H9 (cell line): ENCODE measurements around the gene TAT. TPM values are rescaled to one million over a fixed set of nuclear protein-coding genes. Genes with fewer than 3 reads are reported as not detected.
"Not testable (repeated sequence)": the region's sequence is repeated elsewhere in the genome, so short reads cannot be mapped to it uniquely, and the experiment has no call there.

ENCODE experiments used
- DNase-seq: peaks from one replicate; pipeline ENCODE4 v3.0.0-alpha.2; 2017
- H2AFZ ChIP-seq: one replicate; pipeline ENCODE4 v1.6.1; 2013; ENCODE audit warnings: mild to moderate bottlenecking, low read length, control low read depth, moderate library complexity
- H2AK5ac ChIP-seq: 2 replicates; pipeline ENCODE4 v1.6.1; 2013; ENCODE audit warnings: low read length, control low read depth, mixed read lengths; ENCODE audit not compliant: insufficient read length
- H2BK120ac ChIP-seq: one replicate; pipeline ENCODE4 v1.6.1; 2013; ENCODE audit warnings: low read depth, mild to moderate bottlenecking, low read length, control low read depth, inconsistent platforms; ENCODE audit not compliant: poor library complexity, severe bottlenecking
- H2BK12ac ChIP-seq: 2 replicates; pipeline ENCODE4 v1.6.1; 2013; ENCODE audit warnings: low read length, control low read depth, mixed read lengths, low read depth; ENCODE audit not compliant: insufficient read length
- H2BK15ac ChIP-seq: 2 replicates; pipeline ENCODE4 v1.6.1; 2013; ENCODE audit warnings: low read depth, low read length, control low read depth
- H2BK20ac ChIP-seq: one replicate; pipeline ENCODE4 v1.6.1; 2013; ENCODE audit warnings: low read depth, mild to moderate bottlenecking, low read length, control low read depth, inconsistent platforms; ENCODE audit not compliant: poor library complexity, severe bottlenecking
- H2BK5ac ChIP-seq: 2 replicates; pipeline ENCODE4 v1.6.1; 2013; ENCODE audit warnings: low read length, control low read depth, mixed read lengths; ENCODE audit not compliant: insufficient read length
- H3K14ac ChIP-seq: 2 replicates; pipeline ENCODE4 v1.6.1; 2013; ENCODE audit warnings: low read length, control low read depth; ENCODE audit not compliant: insufficient read depth
- H3K18ac ChIP-seq: 2 replicates; pipeline ENCODE4 v1.6.1; 2013; ENCODE audit warnings: low read depth, mild to moderate bottlenecking, mixed read lengths, low read length, control low read depth; ENCODE audit not compliant: insufficient read length
- H3K23ac ChIP-seq: 2 replicates; pipeline ENCODE4 v1.6.1; 2013; ENCODE audit warnings: low read length, control low read depth, mixed read lengths, low read depth; ENCODE audit not compliant: insufficient read length
- H3K23me2 ChIP-seq: 2 replicates; pipeline ENCODE4 v1.6.1; 2013; ENCODE audit warnings: low read depth, mild to moderate bottlenecking, mixed read lengths, low read length, control low read depth; ENCODE audit not compliant: insufficient read length, poor library complexity, severe bottlenecking
- H3K27ac ChIP-seq: 2 replicates; pipeline ENCODE4 v1.5.1; 2013; ENCODE audit warnings: low read length, control low read depth, mixed read lengths, low read depth; ENCODE audit not compliant: insufficient read length
- H3K27me3 ChIP-seq: 2 replicates; pipeline ENCODE4 v1.6.1; 2013; ENCODE audit warnings: low read length, control low read depth, inconsistent platforms; ENCODE audit not compliant: insufficient read depth
- H3K4ac ChIP-seq: 2 replicates; pipeline ENCODE4 v1.6.1; 2013; ENCODE audit warnings: low read depth, mild to moderate bottlenecking, control low read depth, inconsistent platforms, low read length, moderate library complexity
- H3K4me1 ChIP-seq: 2 replicates; pipeline ENCODE4 v1.6.1; 2013; ENCODE audit warnings: low read length, control low read depth, inconsistent platforms; ENCODE audit not compliant: insufficient read depth
- H3K4me2 ChIP-seq: 2 replicates; pipeline ENCODE4 v1.6.1; 2013; ENCODE audit warnings: low read length, control low read depth, mixed read lengths; ENCODE audit not compliant: insufficient read length, insufficient read depth
- H3K56ac ChIP-seq: 2 replicates; pipeline ENCODE4 v1.6.1; 2013; ENCODE audit warnings: low read depth, mild to moderate bottlenecking, mixed read lengths, low read length, control low read depth; ENCODE audit not compliant: insufficient read length
- H3K79me1 ChIP-seq: 2 replicates; pipeline ENCODE4 v1.6.1; 2013; ENCODE audit warnings: low read depth, mild to moderate bottlenecking, moderate library complexity, low read length, control low read depth, inconsistent platforms; ENCODE audit not compliant: insufficient read depth, poor library complexity, severe bottlenecking
- H3K79me2 ChIP-seq: 2 replicates; pipeline ENCODE4 v1.6.1; 2013; ENCODE audit warnings: low read length, control low read depth, inconsistent platforms; ENCODE audit not compliant: insufficient read depth
- H3K9ac ChIP-seq: 2 replicates; pipeline ENCODE4 v1.6.1; 2013; ENCODE audit warnings: low read length, control low read depth, mixed read lengths; ENCODE audit not compliant: insufficient read length; ENCODE audit errors: extremely low read depth
- H3K9me3 ChIP-seq: one replicate; pipeline ENCODE4 v1.6.1; 2013; ENCODE audit warnings: low read depth, low read length, inconsistent platforms; ENCODE audit not compliant: control insufficient read depth
- H3T11ph ChIP-seq: one replicate; pipeline ENCODE4 v1.6.1; 2013; ENCODE audit warnings: mild to moderate bottlenecking, low read length, control low read depth, inconsistent platforms
- H4K20me1 ChIP-seq: one replicate; pipeline ENCODE4 v1.6.1; 2013; ENCODE audit not compliant: control insufficient read depth, insufficient read length, insufficient read depth
- H4K5ac ChIP-seq: 2 replicates; pipeline ENCODE4 v1.6.1; 2013; ENCODE audit warnings: low read depth, mild to moderate bottlenecking, mixed read lengths, low read length, control low read depth; ENCODE audit not compliant: insufficient read length
- H4K8ac ChIP-seq: replicated peaks from 2 replicates; pipeline ENCODE4 v1.6.1; 2013; ENCODE audit warnings: low read length, control low read depth, mixed read lengths, low read depth; ENCODE audit not compliant: insufficient read length
- H4K91ac ChIP-seq: 2 replicates; pipeline ENCODE4 v1.6.1; 2013; ENCODE audit warnings: low read depth, mild to moderate bottlenecking, moderate library complexity, mixed read lengths, low read length, control low read depth; ENCODE audit not compliant: insufficient read length
- H3K27ac Mint-ChIP-seq, 3 experiments: 2 replicates in 2 of 3; 3 replicates in 1 of 3; pipeline ENCODE4 v1.8.0; 2020 to 2021; ENCODE audit warnings: mixed read lengths in 3 of 3, mild to moderate bottlenecking in 1 of 3, moderate library complexity in 1 of 3
- H3K27me3 Mint-ChIP-seq: 2 replicates; pipeline ENCODE4 v1.8.0; 2021; ENCODE audit warnings: low read depth, mild to moderate bottlenecking, moderate library complexity, mixed read lengths
- H3K36me3 Mint-ChIP-seq, 3 experiments: 2 replicates in 2 of 3; 3 replicates in 1 of 3; pipeline ENCODE4 v1.8.0; 2020 to 2021; ENCODE audit warnings: low read depth in 3 of 3, mixed read lengths in 3 of 3; ENCODE audit not compliant: insufficient read depth in 1 of 3
- H3K4me1 Mint-ChIP-seq, 2 experiments: 2 replicates each; pipeline ENCODE4 v1.8.0; 2020; ENCODE audit warnings: mixed read lengths in 2 of 2
- H3K4me3 Mint-ChIP-seq, 2 experiments: 2 replicates in 1 of 2; 3 replicates in 1 of 2; pipeline ENCODE4 v1.8.0; 2020 to 2021; ENCODE audit warnings: mild to moderate bottlenecking in 2 of 2, mixed read lengths in 2 of 2, moderate library complexity in 1 of 2
- H3K9me3 Mint-ChIP-seq, 2 experiments: 2 replicates in 1 of 2; 3 replicates in 1 of 2; pipeline ENCODE4 v1.8.0; 2020; ENCODE audit warnings: mild to moderate bottlenecking in 2 of 2, mixed read lengths in 2 of 2, moderate library complexity in 1 of 2
- WGBS: extraction: QIAGEN DNeasy Blood & Tissue Kit; methylation state at CpG from one replicate; pipeline ENCODE4 v1.1.7; 2013; ENCODE audit warnings: missing lambda C conversion rate, low lambda C conversion rate, mixed read lengths; ENCODE audit not compliant: insufficient read length; ENCODE audit errors: extremely low coverage; 5-methylcytosine and 5-hydroxymethylcytosine counted together
- total RNA-seq: library from RNA; stranded (reverse); gene quantifications from 2 replicates; pipeline ENCODE4 v1.2.1, GENCODE V29; 2021

TAT gene
- total RNA-seq, 1 experiment from 2014 or later, result not detected

GRCh38 chr16:71595340-71595826 lies 18.5 kb upstream of the TAT start:
- H3T11ph ChIP-seq, H2BK5ac ChIP-seq, H4K91ac ChIP-seq, H3K79me2 ChIP-seq, H3K4ac ChIP-seq, H3K9me3 Mint-ChIP-seq, H3K27me3 ChIP-seq, H3K4me1 ChIP-seq, H3K27ac ChIP-seq, H2BK15ac ChIP-seq, H4K20me1 ChIP-seq, DNase-seq, H3K79me1 ChIP-seq, H3K27me3 Mint-ChIP-seq, H4K8ac ChIP-seq, H3K36me3 Mint-ChIP-seq, H2BK20ac ChIP-seq, H2BK120ac ChIP-seq, H3K9me3 ChIP-seq, H3K27ac Mint-ChIP-seq, H2BK12ac ChIP-seq, H3K14ac ChIP-seq, H3K4me2 ChIP-seq, H3K18ac ChIP-seq, H3K23ac ChIP-seq, H3K56ac ChIP-seq, H4K5ac ChIP-seq, H3K9ac ChIP-seq, H2AK5ac ChIP-seq, H3K23me2 ChIP-seq, H3K4me3 Mint-ChIP-seq, H2AFZ ChIP-seq: not testable (repeated sequence)
- peaks cover 3 to 19% of the 10 kb centered on the region in 2 experiments; a peak in 2 of 4 replicates for H3K4me1 Mint-ChIP-seq
- no CpG with 5 or more reads among the region's 7 CpGs for WGBS
